H9 (cell line): ENCODE measurements around the gene FAM184A. TPM values are rescaled to one million over a fixed set of nuclear protein-coding genes. Genes with fewer than 3 reads are reported as not detected.

ENCODE experiments used
- DNase-seq: peaks from one replicate; pipeline ENCODE4 v3.0.0-alpha.2; 2017
- H2AFZ ChIP-seq: one replicate; pipeline ENCODE4 v1.6.1; 2013; ENCODE audit warnings: mild to moderate bottlenecking, low read length, control low read depth, moderate library complexity
- H2AK5ac ChIP-seq: 2 replicates; pipeline ENCODE4 v1.6.1; 2013; ENCODE audit warnings: low read length, control low read depth, mixed read lengths; ENCODE audit not compliant: insufficient read length
- H2BK120ac ChIP-seq: one replicate; pipeline ENCODE4 v1.6.1; 2013; ENCODE audit warnings: low read depth, mild to moderate bottlenecking, low read length, control low read depth, inconsistent platforms; ENCODE audit not compliant: poor library complexity, severe bottlenecking
- H2BK12ac ChIP-seq: 2 replicates; pipeline ENCODE4 v1.6.1; 2013; ENCODE audit warnings: low read length, control low read depth, mixed read lengths, low read depth; ENCODE audit not compliant: insufficient read length
- H2BK15ac ChIP-seq: 2 replicates; pipeline ENCODE4 v1.6.1; 2013; ENCODE audit warnings: low read depth, low read length, control low read depth
- H2BK20ac ChIP-seq: one replicate; pipeline ENCODE4 v1.6.1; 2013; ENCODE audit warnings: low read depth, mild to moderate bottlenecking, low read length, control low read depth, inconsistent platforms; ENCODE audit not compliant: poor library complexity, severe bottlenecking
- H2BK5ac ChIP-seq: 2 replicates; pipeline ENCODE4 v1.6.1; 2013; ENCODE audit warnings: low read length, control low read depth, mixed read lengths; ENCODE audit not compliant: insufficient read length
- H3K14ac ChIP-seq: 2 replicates; pipeline ENCODE4 v1.6.1; 2013; ENCODE audit warnings: low read length, control low read depth; ENCODE audit not compliant: insufficient read depth
- H3K18ac ChIP-seq: 2 replicates; pipeline ENCODE4 v1.6.1; 2013; ENCODE audit warnings: low read depth, mild to moderate bottlenecking, mixed read lengths, low read length, control low read depth; ENCODE audit not compliant: insufficient read length
- H3K23ac ChIP-seq: 2 replicates; pipeline ENCODE4 v1.6.1; 2013; ENCODE audit warnings: low read length, control low read depth, mixed read lengths, low read depth; ENCODE audit not compliant: insufficient read length
- H3K23me2 ChIP-seq: 2 replicates; pipeline ENCODE4 v1.6.1; 2013; ENCODE audit warnings: low read depth, mild to moderate bottlenecking, mixed read lengths, low read length, control low read depth; ENCODE audit not compliant: insufficient read length, poor library complexity, severe bottlenecking
- H3K27ac ChIP-seq: 2 replicates; pipeline ENCODE4 v1.5.1; 2013; ENCODE audit warnings: low read length, control low read depth, mixed read lengths, low read depth; ENCODE audit not compliant: insufficient read length
- H3K27me3 ChIP-seq: 2 replicates; pipeline ENCODE4 v1.6.1; 2013; ENCODE audit warnings: low read length, control low read depth, inconsistent platforms; ENCODE audit not compliant: insufficient read depth
- H3K4ac ChIP-seq: 2 replicates; pipeline ENCODE4 v1.6.1; 2013; ENCODE audit warnings: low read depth, mild to moderate bottlenecking, control low read depth, inconsistent platforms, low read length, moderate library complexity
- H3K4me1 ChIP-seq: 2 replicates; pipeline ENCODE4 v1.6.1; 2013; ENCODE audit warnings: low read length, control low read depth, inconsistent platforms; ENCODE audit not compliant: insufficient read depth
- H3K4me2 ChIP-seq: 2 replicates; pipeline ENCODE4 v1.6.1; 2013; ENCODE audit warnings: low read length, control low read depth, mixed read lengths; ENCODE audit not compliant: insufficient read length, insufficient read depth
- H3K56ac ChIP-seq: 2 replicates; pipeline ENCODE4 v1.6.1; 2013; ENCODE audit warnings: low read depth, mild to moderate bottlenecking, mixed read lengths, low read length, control low read depth; ENCODE audit not compliant: insufficient read length
- H3K79me1 ChIP-seq: 2 replicates; pipeline ENCODE4 v1.6.1; 2013; ENCODE audit warnings: low read depth, mild to moderate bottlenecking, moderate library complexity, low read length, control low read depth, inconsistent platforms; ENCODE audit not compliant: insufficient read depth, poor library complexity, severe bottlenecking
- H3K79me2 ChIP-seq: 2 replicates; pipeline ENCODE4 v1.6.1; 2013; ENCODE audit warnings: low read length, control low read depth, inconsistent platforms; ENCODE audit not compliant: insufficient read depth
- H3K9ac ChIP-seq: 2 replicates; pipeline ENCODE4 v1.6.1; 2013; ENCODE audit warnings: low read length, control low read depth, mixed read lengths; ENCODE audit not compliant: insufficient read length; ENCODE audit errors: extremely low read depth
- H3K9me3 ChIP-seq: one replicate; pipeline ENCODE4 v1.6.1; 2013; ENCODE audit warnings: low read depth, low read length, inconsistent platforms; ENCODE audit not compliant: control insufficient read depth
- H3T11ph ChIP-seq: one replicate; pipeline ENCODE4 v1.6.1; 2013; ENCODE audit warnings: mild to moderate bottlenecking, low read length, control low read depth, inconsistent platforms
- H4K20me1 ChIP-seq: one replicate; pipeline ENCODE4 v1.6.1; 2013; ENCODE audit not compliant: control insufficient read depth, insufficient read length, insufficient read depth
- H4K5ac ChIP-seq: 2 replicates; pipeline ENCODE4 v1.6.1; 2013; ENCODE audit warnings: low read depth, mild to moderate bottlenecking, mixed read lengths, low read length, control low read depth; ENCODE audit not compliant: insufficient read length
- H4K8ac ChIP-seq: replicated peaks from 2 replicates; pipeline ENCODE4 v1.6.1; 2013; ENCODE audit warnings: low read length, control low read depth, mixed read lengths, low read depth; ENCODE audit not compliant: insufficient read length
- H4K91ac ChIP-seq: 2 replicates; pipeline ENCODE4 v1.6.1; 2013; ENCODE audit warnings: low read depth, mild to moderate bottlenecking, moderate library complexity, mixed read lengths, low read length, control low read depth; ENCODE audit not compliant: insufficient read length
- H3K27ac Mint-ChIP-seq, 3 experiments: 2 replicates in 2 of 3; 3 replicates in 1 of 3; pipeline ENCODE4 v1.8.0; 2020 to 2021; ENCODE audit warnings: mixed read lengths in 3 of 3, mild to moderate bottlenecking in 1 of 3, moderate library complexity in 1 of 3
- H3K27me3 Mint-ChIP-seq: 2 replicates; pipeline ENCODE4 v1.8.0; 2021; ENCODE audit warnings: low read depth, mild to moderate bottlenecking, moderate library complexity, mixed read lengths
- H3K36me3 Mint-ChIP-seq, 3 experiments: 2 replicates in 2 of 3; 3 replicates in 1 of 3; pipeline ENCODE4 v1.8.0; 2020 to 2021; ENCODE audit warnings: low read depth in 3 of 3, mixed read lengths in 3 of 3; ENCODE audit not compliant: insufficient read depth in 1 of 3
- H3K4me1 Mint-ChIP-seq, 2 experiments: 2 replicates each; pipeline ENCODE4 v1.8.0; 2020; ENCODE audit warnings: mixed read lengths in 2 of 2
- H3K4me3 Mint-ChIP-seq, 2 experiments: 2 replicates in 1 of 2; 3 replicates in 1 of 2; pipeline ENCODE4 v1.8.0; 2020 to 2021; ENCODE audit warnings: mild to moderate bottlenecking in 2 of 2, mixed read lengths in 2 of 2, moderate library complexity in 1 of 2
- H3K9me3 Mint-ChIP-seq, 2 experiments: 2 replicates in 1 of 2; 3 replicates in 1 of 2; pipeline ENCODE4 v1.8.0; 2020; ENCODE audit warnings: mild to moderate bottlenecking in 2 of 2, mixed read lengths in 2 of 2, moderate library complexity in 1 of 2
- CTCF ChIP-seq: fragments of 200-600 bp; sonication (generic); conservative IDR thresholded peaks from 3 replicates; pipeline ENCODE4 v1.8.0; 2021; ENCODE audit warnings: antibody characterized with exemption, mild to moderate bottlenecking
- WGBS: extraction: QIAGEN DNeasy Blood & Tissue Kit; methylation state at CpG from one replicate; pipeline ENCODE4 v1.1.7; 2013; ENCODE audit warnings: missing lambda C conversion rate, low lambda C conversion rate, mixed read lengths; ENCODE audit not compliant: insufficient read length; ENCODE audit errors: extremely low coverage; 5-methylcytosine and 5-hydroxymethylcytosine counted together
- total RNA-seq: library from RNA; stranded (reverse); gene quantifications from 2 replicates; pipeline ENCODE4 v1.2.1, GENCODE V29; 2021

The FAM184A gene
- total RNA-seq, 1 experiment from 2014 or later, result 11.4 TPM

- Histone ChIP-seq H2BK5ac (no peak overlapping the region), H3K23ac (no peak overlapping the region), H2BK120ac (no peak overlapping the region), H3K27ac (no peak overlapping the region), H4K91ac (no peak overlapping the region), H3K27me3 (no peaks in the 10 kb centered on the region), H3K4me1 (peaks cover 3% of the 10 kb centered on the region; the same call in 1 of the 2 replicates), H2BK12ac (no peak overlapping the region), H3T11ph (no peak overlapping the region), H3K79me1 (no peaks in the 10 kb centered on the region), H2BK15ac (no peak overlapping the region), H3K23me2 (no peaks in the 10 kb centered on the region), H2AFZ (no peak overlapping the region), H2BK20ac (no peak overlapping the region), H3K79me2 (no peaks in the 10 kb centered on the region), H3K4me2 (no peak overlapping the region), H3K18ac (no peak overlapping the region), H3K56ac (no peak overlapping the region), H3K9ac (no peak overlapping the region), H4K20me1 (no peaks in the 10 kb centered on the region), H3K14ac (no peak overlapping the region), H4K8ac (no peak overlapping the region), H3K9me3 (no peaks in the 10 kb centered on the region), H3K4ac (no peak overlapping the region), H2AK5ac (no peak overlapping the region), H4K5ac (no peak overlapping the region)
- Mint-ChIP-seq H3K4me3 (no peak overlapping the region; a peak in 1 of 5 replicates), H3K9me3 (no peaks in the 10 kb centered on the region), H3K36me3 (no peaks in the 10 kb centered on the region), H3K27ac (no peak overlapping the region), H3K27me3 (no peaks in the 10 kb centered on the region), H3K4me1 (peaks cover 5 to 9% of the 10 kb centered on the region in 2 experiments; a peak in 3 of 4 replicates)
- WGBS, result no CpG with 5 or more reads among the region's 6 CpGs
- DNase-seq, result no peak
- no peak for TF ChIP-seq CTCF
Observed at GRCh38 chr6:119096721-119097565, 18.5 kb upstream of the FAM184A start.
